PC-9 (cell line): ENCODE data around the gene SBNO2.

Source experiments
- EZH2 ChIP-seq: fragments of 200-600 bp; sonication (generic); IDR thresholded peaks from 2 replicates; pipeline ENCODE4 v1.8.0; 2017; ENCODE audit warnings: antibody characterized with exemption, low read depth
- TF ChIP-seq, protein P1 (sequence below): fragments of 200-600 bp; sonication (generic); conservative IDR thresholded peaks from 2 replicates; pipeline ENCODE4 v1.6.1; 2017; ENCODE audit warnings: mixed run types, antibody characterized with exemption, mild to moderate bottlenecking, moderate library complexity

DNA sequence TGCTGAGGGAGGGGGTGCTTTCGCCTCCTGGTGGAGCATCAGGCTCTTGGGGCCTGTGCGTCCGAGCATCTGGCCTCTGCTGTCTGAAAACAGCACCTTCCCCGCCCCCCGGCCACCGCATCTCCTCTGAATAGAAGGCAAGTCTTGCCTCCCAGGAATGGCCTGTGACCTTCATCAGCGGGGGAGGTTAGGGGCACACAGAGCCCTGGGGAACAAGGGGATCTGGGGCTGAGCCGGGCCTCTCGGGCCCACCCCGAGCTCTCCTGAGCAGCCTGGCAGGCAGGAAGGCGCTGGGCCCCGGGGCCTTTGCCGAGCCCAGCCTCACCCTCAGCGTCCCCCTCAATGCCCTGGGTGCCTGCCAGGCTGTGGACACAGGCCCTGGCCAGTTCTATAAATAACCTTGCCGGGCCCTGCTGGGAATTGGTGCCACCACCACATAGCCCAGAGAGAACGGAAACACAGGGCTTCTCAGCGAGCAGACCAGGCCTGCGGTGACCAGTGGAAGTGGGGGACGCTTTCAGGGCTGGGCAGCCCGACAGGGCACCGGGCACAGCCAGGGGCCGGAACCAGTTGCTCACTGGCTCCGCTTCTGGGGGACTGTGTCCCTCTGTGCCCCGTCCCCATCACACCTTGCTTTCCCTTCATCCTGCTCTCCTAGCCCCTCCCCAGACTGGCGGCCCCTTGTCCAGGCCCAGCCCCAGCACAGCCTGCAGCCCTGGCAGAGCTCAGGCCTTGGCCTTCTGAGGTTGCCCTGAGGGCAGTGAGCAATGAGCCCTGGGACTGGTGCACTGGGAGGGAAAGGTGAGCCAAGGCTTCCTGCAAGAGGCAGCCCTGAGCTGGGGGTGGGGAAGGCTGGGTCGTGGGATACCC is 41.0 kb upstream of the SBNO2 start:
- no peak for TF ChIP-seq EZH2
- TF ChIP-seq, protein P1, sequence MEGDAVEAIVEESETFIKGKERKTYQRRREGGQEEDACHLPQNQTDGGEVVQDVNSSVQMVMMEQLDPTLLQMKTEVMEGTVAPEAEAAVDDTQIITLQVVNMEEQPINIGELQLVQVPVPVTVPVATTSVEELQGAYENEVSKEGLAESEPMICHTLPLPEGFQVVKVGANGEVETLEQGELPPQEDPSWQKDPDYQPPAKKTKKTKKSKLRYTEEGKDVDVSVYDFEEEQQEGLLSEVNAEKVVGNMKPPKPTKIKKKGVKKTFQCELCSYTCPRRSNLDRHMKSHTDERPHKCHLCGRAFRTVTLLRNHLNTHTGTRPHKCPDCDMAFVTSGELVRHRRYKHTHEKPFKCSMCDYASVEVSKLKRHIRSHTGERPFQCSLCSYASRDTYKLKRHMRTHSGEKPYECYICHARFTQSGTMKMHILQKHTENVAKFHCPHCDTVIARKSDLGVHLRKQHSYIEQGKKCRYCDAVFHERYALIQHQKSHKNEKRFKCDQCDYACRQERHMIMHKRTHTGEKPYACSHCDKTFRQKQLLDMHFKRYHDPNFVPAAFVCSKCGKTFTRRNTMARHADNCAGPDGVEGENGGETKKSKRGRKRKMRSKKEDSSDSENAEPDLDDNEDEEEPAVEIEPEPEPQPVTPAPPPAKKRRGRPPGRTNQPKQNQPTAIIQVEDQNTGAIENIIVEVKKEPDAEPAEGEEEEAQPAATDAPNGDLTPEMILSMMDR, result no peak
